H9 (cell line): ENCODE data around the gene SYT17. TPM values are rescaled to one million over a fixed set of nuclear protein-coding genes. Genes with fewer than 3 reads are reported as not detected.

Experiments used
- DNase-seq: peaks from one replicate; pipeline ENCODE4 v3.0.0-alpha.2; 2017
- H2AFZ ChIP-seq: one replicate; pipeline ENCODE4 v1.6.1; 2013; ENCODE audit warnings: mild to moderate bottlenecking, low read length, control low read depth, moderate library complexity
- H2AK5ac ChIP-seq: 2 replicates; pipeline ENCODE4 v1.6.1; 2013; ENCODE audit warnings: low read length, control low read depth, mixed read lengths; ENCODE audit not compliant: insufficient read length
- H2BK120ac ChIP-seq: one replicate; pipeline ENCODE4 v1.6.1; 2013; ENCODE audit warnings: low read depth, mild to moderate bottlenecking, low read length, control low read depth, inconsistent platforms; ENCODE audit not compliant: poor library complexity, severe bottlenecking
- H2BK12ac ChIP-seq: 2 replicates; pipeline ENCODE4 v1.6.1; 2013; ENCODE audit warnings: low read length, control low read depth, mixed read lengths, low read depth; ENCODE audit not compliant: insufficient read length
- H2BK15ac ChIP-seq: 2 replicates; pipeline ENCODE4 v1.6.1; 2013; ENCODE audit warnings: low read depth, low read length, control low read depth
- H2BK20ac ChIP-seq: one replicate; pipeline ENCODE4 v1.6.1; 2013; ENCODE audit warnings: low read depth, mild to moderate bottlenecking, low read length, control low read depth, inconsistent platforms; ENCODE audit not compliant: poor library complexity, severe bottlenecking
- H2BK5ac ChIP-seq: 2 replicates; pipeline ENCODE4 v1.6.1; 2013; ENCODE audit warnings: low read length, control low read depth, mixed read lengths; ENCODE audit not compliant: insufficient read length
- H3K14ac ChIP-seq: 2 replicates; pipeline ENCODE4 v1.6.1; 2013; ENCODE audit warnings: low read length, control low read depth; ENCODE audit not compliant: insufficient read depth
- H3K18ac ChIP-seq: 2 replicates; pipeline ENCODE4 v1.6.1; 2013; ENCODE audit warnings: low read depth, mild to moderate bottlenecking, mixed read lengths, low read length, control low read depth; ENCODE audit not compliant: insufficient read length
- H3K23ac ChIP-seq: 2 replicates; pipeline ENCODE4 v1.6.1; 2013; ENCODE audit warnings: low read length, control low read depth, mixed read lengths, low read depth; ENCODE audit not compliant: insufficient read length
- H3K23me2 ChIP-seq: 2 replicates; pipeline ENCODE4 v1.6.1; 2013; ENCODE audit warnings: low read depth, mild to moderate bottlenecking, mixed read lengths, low read length, control low read depth; ENCODE audit not compliant: insufficient read length, poor library complexity, severe bottlenecking
- H3K27ac ChIP-seq: 2 replicates; pipeline ENCODE4 v1.5.1; 2013; ENCODE audit warnings: low read length, control low read depth, mixed read lengths, low read depth; ENCODE audit not compliant: insufficient read length
- H3K27me3 ChIP-seq: 2 replicates; pipeline ENCODE4 v1.6.1; 2013; ENCODE audit warnings: low read length, control low read depth, inconsistent platforms; ENCODE audit not compliant: insufficient read depth
- H3K4ac ChIP-seq: 2 replicates; pipeline ENCODE4 v1.6.1; 2013; ENCODE audit warnings: low read depth, mild to moderate bottlenecking, control low read depth, inconsistent platforms, low read length, moderate library complexity
- H3K4me1 ChIP-seq: 2 replicates; pipeline ENCODE4 v1.6.1; 2013; ENCODE audit warnings: low read length, control low read depth, inconsistent platforms; ENCODE audit not compliant: insufficient read depth
- H3K4me2 ChIP-seq: 2 replicates; pipeline ENCODE4 v1.6.1; 2013; ENCODE audit warnings: low read length, control low read depth, mixed read lengths; ENCODE audit not compliant: insufficient read length, insufficient read depth
- H3K56ac ChIP-seq: 2 replicates; pipeline ENCODE4 v1.6.1; 2013; ENCODE audit warnings: low read depth, mild to moderate bottlenecking, mixed read lengths, low read length, control low read depth; ENCODE audit not compliant: insufficient read length
- H3K79me1 ChIP-seq: 2 replicates; pipeline ENCODE4 v1.6.1; 2013; ENCODE audit warnings: low read depth, mild to moderate bottlenecking, moderate library complexity, low read length, control low read depth, inconsistent platforms; ENCODE audit not compliant: insufficient read depth, poor library complexity, severe bottlenecking
- H3K79me2 ChIP-seq: 2 replicates; pipeline ENCODE4 v1.6.1; 2013; ENCODE audit warnings: low read length, control low read depth, inconsistent platforms; ENCODE audit not compliant: insufficient read depth
- H3K9ac ChIP-seq: 2 replicates; pipeline ENCODE4 v1.6.1; 2013; ENCODE audit warnings: low read length, control low read depth, mixed read lengths; ENCODE audit not compliant: insufficient read length; ENCODE audit errors: extremely low read depth
- H3K9me3 ChIP-seq: one replicate; pipeline ENCODE4 v1.6.1; 2013; ENCODE audit warnings: low read depth, low read length, inconsistent platforms; ENCODE audit not compliant: control insufficient read depth
- H3T11ph ChIP-seq: one replicate; pipeline ENCODE4 v1.6.1; 2013; ENCODE audit warnings: mild to moderate bottlenecking, low read length, control low read depth, inconsistent platforms
- H4K20me1 ChIP-seq: one replicate; pipeline ENCODE4 v1.6.1; 2013; ENCODE audit not compliant: control insufficient read depth, insufficient read length, insufficient read depth
- H4K5ac ChIP-seq: 2 replicates; pipeline ENCODE4 v1.6.1; 2013; ENCODE audit warnings: low read depth, mild to moderate bottlenecking, mixed read lengths, low read length, control low read depth; ENCODE audit not compliant: insufficient read length
- H4K8ac ChIP-seq: replicated peaks from 2 replicates; pipeline ENCODE4 v1.6.1; 2013; ENCODE audit warnings: low read length, control low read depth, mixed read lengths, low read depth; ENCODE audit not compliant: insufficient read length
- H4K91ac ChIP-seq: 2 replicates; pipeline ENCODE4 v1.6.1; 2013; ENCODE audit warnings: low read depth, mild to moderate bottlenecking, moderate library complexity, mixed read lengths, low read length, control low read depth; ENCODE audit not compliant: insufficient read length
- H3K27ac Mint-ChIP-seq, 3 experiments: 2 replicates in 2 of 3; 3 replicates in 1 of 3; pipeline ENCODE4 v1.8.0; 2020 to 2021; ENCODE audit warnings: mixed read lengths in 3 of 3, mild to moderate bottlenecking in 1 of 3, moderate library complexity in 1 of 3
- H3K27me3 Mint-ChIP-seq: 2 replicates; pipeline ENCODE4 v1.8.0; 2021; ENCODE audit warnings: low read depth, mild to moderate bottlenecking, moderate library complexity, mixed read lengths
- H3K36me3 Mint-ChIP-seq, 3 experiments: 2 replicates in 2 of 3; 3 replicates in 1 of 3; pipeline ENCODE4 v1.8.0; 2020 to 2021; ENCODE audit warnings: low read depth in 3 of 3, mixed read lengths in 3 of 3; ENCODE audit not compliant: insufficient read depth in 1 of 3
- H3K4me1 Mint-ChIP-seq, 2 experiments: 2 replicates each; pipeline ENCODE4 v1.8.0; 2020; ENCODE audit warnings: mixed read lengths in 2 of 2
- H3K4me3 Mint-ChIP-seq, 2 experiments: 2 replicates in 1 of 2; 3 replicates in 1 of 2; pipeline ENCODE4 v1.8.0; 2020 to 2021; ENCODE audit warnings: mild to moderate bottlenecking in 2 of 2, mixed read lengths in 2 of 2, moderate library complexity in 1 of 2
- H3K9me3 Mint-ChIP-seq, 2 experiments: 2 replicates in 1 of 2; 3 replicates in 1 of 2; pipeline ENCODE4 v1.8.0; 2020; ENCODE audit warnings: mild to moderate bottlenecking in 2 of 2, mixed read lengths in 2 of 2, moderate library complexity in 1 of 2
- WGBS: extraction: QIAGEN DNeasy Blood & Tissue Kit; methylation state at CpG from one replicate; pipeline ENCODE4 v1.1.7; 2013; ENCODE audit warnings: missing lambda C conversion rate, low lambda C conversion rate, mixed read lengths; ENCODE audit not compliant: insufficient read length; ENCODE audit errors: extremely low coverage; 5-methylcytosine and 5-hydroxymethylcytosine counted together
- total RNA-seq: library from RNA; stranded (reverse); gene quantifications from 2 replicates; pipeline ENCODE4 v1.2.1, GENCODE V29; 2021
- TF ChIP-seq, protein P1 (sequence below): fragments of 200-600 bp; sonication (generic); conservative IDR thresholded peaks from 3 replicates; pipeline ENCODE4 v1.8.0; 2021; ENCODE audit warnings: antibody characterized with exemption, mild to moderate bottlenecking

SYT17 gene
- total RNA-seq, 1 experiment from 2014 or later: 3.0 TPM

DNA sequence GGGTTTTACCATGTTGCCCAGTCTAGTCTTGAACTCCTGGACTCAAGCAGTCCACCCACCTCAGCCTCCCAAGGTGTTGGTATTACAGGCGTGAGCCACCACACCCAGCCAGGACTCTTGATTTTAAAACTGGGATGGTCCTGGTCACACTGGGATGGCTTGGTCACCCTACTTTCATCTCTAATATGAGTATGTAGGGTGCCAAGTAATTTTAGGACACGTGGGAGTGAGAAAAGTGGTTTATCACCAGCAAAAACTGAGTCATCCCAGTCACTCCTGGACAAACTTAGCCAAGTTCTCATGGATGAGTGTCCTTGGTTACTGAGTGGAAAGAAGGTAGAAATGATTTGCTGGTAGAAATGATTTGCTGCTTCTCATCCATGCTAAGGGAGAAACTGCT lies 127.4 kb downstream of the SYT17 start:
- Mint-ChIP-seq H3K4me1 (peaks cover 29 to 37% of the 10 kb centered on the region in 2 experiments), H3K4me3 (no peak overlapping the region), H3K27ac (no peak overlapping the region), H3K27me3 (peaks cover 4% of the 10 kb centered on the region), H3K36me3 (no peaks in the 10 kb centered on the region), H3K9me3 (no peaks in the 10 kb centered on the region; a peak in 1 of 5 replicates)
- H3K56ac ChIP-seq: no peak overlapping the region
- H4K5ac ChIP-seq: no peak overlapping the region
- H2BK20ac ChIP-seq: no peak overlapping the region
- no peaks in the 10 kb centered on the region for H4K20me1 ChIP-seq
- no peaks in the 10 kb centered on the region for H3K9me3 ChIP-seq
- no peaks in the 10 kb centered on the region; the same call in 1 of the 2 replicates for H3K4me1 ChIP-seq
- H3K14ac ChIP-seq: no peak overlapping the region
- no peak overlapping the region for H2BK15ac ChIP-seq
- TF ChIP-seq, protein P1, sequence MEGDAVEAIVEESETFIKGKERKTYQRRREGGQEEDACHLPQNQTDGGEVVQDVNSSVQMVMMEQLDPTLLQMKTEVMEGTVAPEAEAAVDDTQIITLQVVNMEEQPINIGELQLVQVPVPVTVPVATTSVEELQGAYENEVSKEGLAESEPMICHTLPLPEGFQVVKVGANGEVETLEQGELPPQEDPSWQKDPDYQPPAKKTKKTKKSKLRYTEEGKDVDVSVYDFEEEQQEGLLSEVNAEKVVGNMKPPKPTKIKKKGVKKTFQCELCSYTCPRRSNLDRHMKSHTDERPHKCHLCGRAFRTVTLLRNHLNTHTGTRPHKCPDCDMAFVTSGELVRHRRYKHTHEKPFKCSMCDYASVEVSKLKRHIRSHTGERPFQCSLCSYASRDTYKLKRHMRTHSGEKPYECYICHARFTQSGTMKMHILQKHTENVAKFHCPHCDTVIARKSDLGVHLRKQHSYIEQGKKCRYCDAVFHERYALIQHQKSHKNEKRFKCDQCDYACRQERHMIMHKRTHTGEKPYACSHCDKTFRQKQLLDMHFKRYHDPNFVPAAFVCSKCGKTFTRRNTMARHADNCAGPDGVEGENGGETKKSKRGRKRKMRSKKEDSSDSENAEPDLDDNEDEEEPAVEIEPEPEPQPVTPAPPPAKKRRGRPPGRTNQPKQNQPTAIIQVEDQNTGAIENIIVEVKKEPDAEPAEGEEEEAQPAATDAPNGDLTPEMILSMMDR: no peak
- H2AK5ac ChIP-seq: no peak overlapping the region
- no peak overlapping the region for H2BK5ac ChIP-seq
- H3K4ac ChIP-seq: no peak overlapping the region
- no peak overlapping the region for H3K23ac ChIP-seq
- no peak overlapping the region for H3K4me2 ChIP-seq
- no peaks in the 10 kb centered on the region for H3K79me1 ChIP-seq
- no peak overlapping the region for H2AFZ ChIP-seq
- no peaks in the 10 kb centered on the region for H3K23me2 ChIP-seq
- H3K27ac ChIP-seq: no peak overlapping the region
- no peak overlapping the region for H3T11ph ChIP-seq
- H3K27me3 ChIP-seq: no peaks in the 10 kb centered on the region
- H4K8ac ChIP-seq: no peak overlapping the region
- H2BK120ac ChIP-seq: no peak overlapping the region
- H3K79me2 ChIP-seq: no peaks in the 10 kb centered on the region
- no peak overlapping the region for H4K91ac ChIP-seq
- no peak for DNase-seq
- no peak overlapping the region for H3K9ac ChIP-seq
- H2BK12ac ChIP-seq: no peak overlapping the region
- no CpG with 5 or more reads among the region's 2 CpGs for WGBS
- no peak overlapping the region for H3K18ac ChIP-seq
